B cell (primary cell): ENCODE measurements around the gene UMAD1. TPM values are rescaled to one million over a fixed set of nuclear protein-coding genes. Genes with fewer than 3 reads are reported as not detected.

Experiments
- ATAC-seq: fragments of 200-7000 bp; cut with Tn5 transposase; one replicate; pipeline ENCODE4 v1.10.0; 2021; ENCODE audit warnings: low read depth, mild to moderate bottlenecking, moderate number of reproducible peaks, moderate library complexity
- CTCF ChIA-PET: fragments of 350-600 bp; sonication (Branson Sonifier 250); formaldehyde crosslinking; loops from one replicate; lab custom pipeline; 2021; ENCODE audit warnings: antibody characterized with exemption, inconsistent platforms; lab: Charles Lee
- POLR2A ChIA-PET: fragments of 350-600 bp; sonication (Branson Sonifier 250); formaldehyde crosslinking; loops from one replicate; lab custom pipeline; 2021; ENCODE audit warnings: antibody characterized with exemption; lab: Charles Lee
- DNase-seq: peaks from one replicate; pipeline ENCODE4 v3.0.0; 2013
- H2AFZ ChIP-seq: 2 replicates; pipeline ENCODE4 v1.6.1; 2012; ENCODE audit warnings: mild to moderate bottlenecking, low read depth, low read length; ENCODE audit not compliant: insufficient read depth, poor library complexity, severe bottlenecking
- H3K27ac ChIP-seq, 2 donors: 1 replicate in 1 of 2; 2 replicates in 1 of 2; pipeline ENCODE4 v1.5.1; 2012 to 2013; ENCODE audit warnings: low read length in 2 of 2, mild to moderate bottlenecking in 2 of 2, moderate library complexity in 1 of 2
- H3K27me3 ChIP-seq, 4 experiments: fragments of 200-600 bp in 1 of 4; sonication (generic) in 1 of 4; replicated peaks in 1 of 4; 1 replicate in 2 of 4; 2 replicates in 2 of 4; pipeline versions ENCODE4 v1.6.1 to v1.7.0; 2013 to 2016; ENCODE audit warnings: low read length in 3 of 4, mild to moderate bottlenecking in 2 of 4, mixed read lengths in 1 of 4, moderate library complexity in 1 of 4; ENCODE audit not compliant: insufficient read depth in 4 of 4, control insufficient read depth in 3 of 4; ENCODE audit errors: control extremely low read depth in 1 of 4
- H3K36me3 ChIP-seq, 2 experiments: replicated peaks in 1 of 2; 1 replicate in 1 of 2; 2 replicates in 1 of 2; pipeline versions ENCODE4 v1.6.1 to v1.7.1; 2013; ENCODE audit warnings: low read length in 1 of 2; ENCODE audit not compliant: insufficient read depth in 2 of 2, control insufficient read depth in 1 of 2; ENCODE audit errors: control extremely low read depth in 1 of 2, extremely low read depth in 1 of 2
- H3K4me1 ChIP-seq, 2 donors: fragments of 200-600 bp in 1 of 2; sonication (generic) in 1 of 2; 1 replicate in 1 of 2; 2 replicates in 1 of 2; pipeline versions ENCODE4 v1.5.1 to v1.6.1; 2013 to 2017; ENCODE audit warnings: low read length in 2 of 2; ENCODE audit not compliant: control insufficient read depth in 2 of 2, insufficient read depth in 2 of 2
- H3K4me2 ChIP-seq: replicated peaks from 2 replicates; pipeline ENCODE3; 2012; ENCODE audit warnings: mild to moderate bottlenecking, low read depth, low read length; ENCODE audit not compliant: poor library complexity, severe bottlenecking
- H3K4me3 ChIP-seq, 5 experiments: fragments of 200-600 bp in 1 of 5; sonication (generic) in 1 of 5; 1 replicate in 3 of 5; 2 replicates in 2 of 5; pipeline versions ENCODE4 v1.5.1 to v1.7.0; 2011 to 2016; ENCODE audit warnings: low read length in 4 of 5, mild to moderate bottlenecking in 4 of 5, low read depth in 2 of 5, control low read depth in 1 of 5, moderate library complexity in 1 of 5; ENCODE audit not compliant: insufficient read depth in 1 of 5; ENCODE audit errors: control extremely low read depth in 1 of 5, extremely low read depth in 1 of 5
- H3K79me2 ChIP-seq: fragments of 200-600 bp; sonication (generic); one replicate; pipeline ENCODE4 v1.6.0; 2016; ENCODE audit warnings: low read length; ENCODE audit not compliant: control insufficient read depth, insufficient read depth
- H3K9ac ChIP-seq: fragments of 200-600 bp; sonication (generic); 2 replicates; pipeline ENCODE4 v1.6.1; 2017; ENCODE audit warnings: mild to moderate bottlenecking, low read length, moderate library complexity
- H3K9me3 ChIP-seq, 3 donors: one replicate each; pipeline versions ENCODE4 v1.6.1 to v1.7.1; 2013; ENCODE audit warnings: low read length in 2 of 3; ENCODE audit not compliant: control insufficient read depth in 2 of 3, insufficient read depth in 1 of 3; ENCODE audit errors: control extremely low read depth in 1 of 3
- H4K20me1 ChIP-seq: 2 replicates; pipeline ENCODE4 v1.6.0; 2012; ENCODE audit warnings: mild to moderate bottlenecking, low read length; ENCODE audit not compliant: insufficient read depth, control insufficient read depth, poor library complexity, severe bottlenecking
- H3K27ac Mint-ChIP-seq: one replicate; pipeline ENCODE4 v1.8.0; 2021; ENCODE audit warnings: mixed read lengths
- H3K27me3 Mint-ChIP-seq: one replicate; pipeline ENCODE4 v1.8.0; 2021; ENCODE audit warnings: mixed read lengths
- H3K4me1 Mint-ChIP-seq: one replicate; pipeline ENCODE4 v1.8.0; 2021; ENCODE audit warnings: mixed read lengths
- H3K4me3 Mint-ChIP-seq: one replicate; pipeline ENCODE4 v1.8.0; 2021; ENCODE audit warnings: mixed read lengths
- H3K9me3 Mint-ChIP-seq: one replicate; pipeline ENCODE4 v1.8.0; 2022; ENCODE audit warnings: mixed read lengths; ENCODE audit not compliant: insufficient read depth
- EZH2 ChIP-seq: IDR thresholded peaks from 2 replicates; pipeline ENCODE4 v1.6.1; 2012; ENCODE audit warnings: borderline replicate concordance, low read depth, mild to moderate bottlenecking, moderate library complexity, low read length; ENCODE audit not compliant: insufficient read depth, poor library complexity, severe bottlenecking
- WGBS: methylation state at CpG from one replicate; pipeline ENCODE4 v1.1.5; 2013; ENCODE audit warnings: missing lambda C conversion rate; ENCODE audit not compliant: insufficient coverage; 5-methylcytosine and 5-hydroxymethylcytosine counted together
- intact Hi-C: fragments of 100-400 bp; cut with micrococcal nuclease; formaldehyde crosslinking; loops from one replicate; pipeline ENCODE4 v1.10.0; 2022
- polyA plus RNA-seq: library from polyadenylated mRNA; depleted of rRNA; stranded (reverse); fragments of >200 nt; gene quantifications from 2 replicates; pipeline ENCODE4 v1.2.3, GENCODE V29; 2012
- total RNA-seq, 2 donors: library from RNA; stranded (reverse); fragments of 120-200 nt in 1 of 2; gene quantifications; 1 replicate in 1 of 2; 2 replicates in 1 of 2; pipeline versions ENCODE4 v1.2.3 to v1.2.4, GENCODE V29; 2013 to 2022
- TF ChIP-seq, protein P1 (sequence below): fragments of 200-600 bp; IDR thresholded peaks from one replicate; pipeline ENCODE4 v1.8.0; 2022; ENCODE audit warnings: antibody characterized with exemption, mild to moderate bottlenecking

Gene UMAD1
- total and polyA plus RNA-seq, 2 donors (not counting 1 experiment from before 2014, with no cell fraction given), result 11.6 to 25.9 TPM

DNA sequence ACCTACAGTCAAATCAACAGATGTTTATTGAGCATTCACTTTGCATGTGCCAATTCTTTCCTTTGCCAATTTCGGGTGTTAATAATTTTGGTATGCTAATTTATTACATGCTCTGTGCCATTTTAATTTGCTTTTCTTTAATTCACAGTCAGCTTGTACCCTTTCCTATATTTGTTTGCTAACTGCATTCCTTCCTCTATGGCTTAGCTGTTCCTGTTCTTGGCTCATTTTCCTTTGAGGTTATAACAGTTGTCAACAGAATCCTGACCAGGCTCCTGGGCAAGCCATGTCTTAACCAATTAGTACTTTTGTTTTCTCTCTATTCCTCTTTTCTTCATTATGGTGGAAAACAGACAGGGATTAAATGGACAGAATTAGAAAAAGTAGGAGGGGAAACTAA is 151.5 kb downstream of the UMAD1 start:
- Histone ChIP-seq H2AFZ (no peak overlapping the region), H3K79me2 (peaks cover 4% of the 10 kb centered on the region), H3K27me3 (no peaks in the 10 kb centered on the region), H3K36me3 (peaks cover 1 to 8% of the 10 kb centered on the region in 2 experiments), H3K4me3 (no peak overlapping the region), H4K20me1 (no peaks in the 10 kb centered on the region), H3K4me1 (peaks cover 0 to 3% of the 10 kb centered on the region in 2 donors), H3K9me3 (no peaks in the 10 kb centered on the region), H3K27ac (no peak overlapping the region), H3K9ac (no peak overlapping the region), H3K4me2 (no peak overlapping the region)
- no peak for ATAC-seq
- DNase-seq, result no peak
- Mint-ChIP-seq H3K4me1 (peaks cover 13% of the 10 kb centered on the region), H3K27ac (no peak overlapping the region), H3K4me3 (no peak overlapping the region), H3K9me3 (no peaks in the 10 kb centered on the region), H3K27me3 (no peaks in the 10 kb centered on the region)
- intact Hi-C loops, result no loop called here
- ChIA-PET CTCF (interaction anchor here (0.6 kb wide), 1 partner anchor 138 kb away, joined by 3 read pairs; no protein-coding TSS in a partner anchor), POLR2A (no interaction called here)
- TF ChIP-seq, protein P1, sequence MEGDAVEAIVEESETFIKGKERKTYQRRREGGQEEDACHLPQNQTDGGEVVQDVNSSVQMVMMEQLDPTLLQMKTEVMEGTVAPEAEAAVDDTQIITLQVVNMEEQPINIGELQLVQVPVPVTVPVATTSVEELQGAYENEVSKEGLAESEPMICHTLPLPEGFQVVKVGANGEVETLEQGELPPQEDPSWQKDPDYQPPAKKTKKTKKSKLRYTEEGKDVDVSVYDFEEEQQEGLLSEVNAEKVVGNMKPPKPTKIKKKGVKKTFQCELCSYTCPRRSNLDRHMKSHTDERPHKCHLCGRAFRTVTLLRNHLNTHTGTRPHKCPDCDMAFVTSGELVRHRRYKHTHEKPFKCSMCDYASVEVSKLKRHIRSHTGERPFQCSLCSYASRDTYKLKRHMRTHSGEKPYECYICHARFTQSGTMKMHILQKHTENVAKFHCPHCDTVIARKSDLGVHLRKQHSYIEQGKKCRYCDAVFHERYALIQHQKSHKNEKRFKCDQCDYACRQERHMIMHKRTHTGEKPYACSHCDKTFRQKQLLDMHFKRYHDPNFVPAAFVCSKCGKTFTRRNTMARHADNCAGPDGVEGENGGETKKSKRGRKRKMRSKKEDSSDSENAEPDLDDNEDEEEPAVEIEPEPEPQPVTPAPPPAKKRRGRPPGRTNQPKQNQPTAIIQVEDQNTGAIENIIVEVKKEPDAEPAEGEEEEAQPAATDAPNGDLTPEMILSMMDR, result no peak
- TF ChIP-seq EZH2, result no peak
- WGBS, result no CpG with 5 or more reads among the region's 1 CpG

DNA sequence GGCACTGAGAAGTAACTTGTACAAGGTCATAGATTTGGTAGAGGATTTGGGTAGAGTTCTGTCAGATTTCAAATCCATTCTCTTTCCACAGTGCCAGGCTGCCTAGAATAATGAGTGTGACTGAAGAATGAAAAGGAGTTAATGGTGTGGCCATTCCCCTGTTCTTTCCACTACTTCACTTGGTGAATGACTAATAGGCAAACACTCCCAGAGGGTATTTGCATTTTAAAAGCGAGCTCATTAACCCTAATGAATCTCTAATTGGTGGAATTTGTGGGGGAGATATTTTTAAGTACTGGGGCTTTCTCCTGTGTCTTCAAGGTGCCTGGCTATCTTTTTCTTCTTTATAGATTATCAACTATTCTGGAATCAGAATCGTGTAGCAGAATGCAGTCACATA is 152.7 kb downstream of the UMAD1 start:
- no peak overlapping the region for H3K4me3 ChIP-seq
- no peaks in the 10 kb centered on the region for H3K9me3 ChIP-seq
- CTCF ChIA-PET, result no interaction called here
- H3K4me1 ChIP-seq, result peaks cover 0 to 5% of the 10 kb centered on the region in 2 donors
- WGBS, result no CpG with 5 or more reads among the region's 2 CpGs
- POLR2A ChIA-PET, result no interaction called here
- Mint-ChIP-seq H3K27ac (no peak overlapping the region), H3K27me3 (no peaks in the 10 kb centered on the region), H3K9me3 (no peaks in the 10 kb centered on the region), H3K4me1 (peaks cover 19% of the 10 kb centered on the region), H3K4me3 (no peak overlapping the region)
- ATAC-seq, result no peak
- peaks cover 4 to 8% of the 10 kb centered on the region in 2 experiments for H3K36me3 ChIP-seq
- H3K27ac ChIP-seq, result no peak overlapping the region
- peaks cover 4% of the 10 kb centered on the region for H3K79me2 ChIP-seq
- DNase-seq, result no peak
- no peak for TF ChIP-seq EZH2
- TF ChIP-seq, protein P1, result no peak
- H4K20me1 ChIP-seq, result no peaks in the 10 kb centered on the region
- no peak overlapping the region for H3K9ac ChIP-seq
- no peak overlapping the region for H3K4me2 ChIP-seq
- intact Hi-C loops, result no loop called here
- H3K27me3 ChIP-seq, result no peaks in the 10 kb centered on the region
- H2AFZ ChIP-seq, result no peak overlapping the region
